Stimulated activated CD8-positive, alpha-beta memory T cell treated with anti-CD3 and anti-CD28 coated beads, Interleukin-15, amount 100 ng/mL, for 48 hours (primary cell): ENCODE measurements around the gene CYP4A22.
A peak's percentile ranks its signal among the peaks of the same experiment; 100 is the strongest.
"Not testable (repeated sequence)": the region's sequence is repeated elsewhere in the genome, so short reads cannot be mapped to it uniquely, and the experiment has no call there.

ENCODE experiments used
- DNase-seq, 2 donors: peaks; one replicate each; pipeline ENCODE4 v3.0.0-alpha.2; 2020; ENCODE audit warnings: low read depth in 2 of 2

The CYP4A22 gene

DNA sequence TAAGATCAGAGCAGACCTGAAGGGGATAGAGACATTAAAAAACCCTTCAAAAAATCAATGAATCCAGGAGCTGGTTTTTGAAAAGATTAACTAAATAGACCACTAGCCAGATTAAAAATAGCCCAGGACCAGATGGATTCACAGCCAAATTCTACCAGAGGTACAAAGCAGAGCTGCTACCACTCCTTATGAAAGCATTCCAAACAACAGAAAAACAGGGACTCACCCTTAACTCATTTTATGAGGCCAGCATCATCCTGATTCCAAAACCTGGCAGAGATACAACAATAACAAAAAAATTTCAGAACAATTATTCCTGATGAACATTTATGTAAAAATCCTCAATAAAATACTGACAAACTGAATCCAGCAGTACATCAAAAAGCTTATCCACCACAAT lies 19.2 kb downstream of the CYP4A22 start:
- not testable (repeated sequence) for DNase-seq

DNA sequence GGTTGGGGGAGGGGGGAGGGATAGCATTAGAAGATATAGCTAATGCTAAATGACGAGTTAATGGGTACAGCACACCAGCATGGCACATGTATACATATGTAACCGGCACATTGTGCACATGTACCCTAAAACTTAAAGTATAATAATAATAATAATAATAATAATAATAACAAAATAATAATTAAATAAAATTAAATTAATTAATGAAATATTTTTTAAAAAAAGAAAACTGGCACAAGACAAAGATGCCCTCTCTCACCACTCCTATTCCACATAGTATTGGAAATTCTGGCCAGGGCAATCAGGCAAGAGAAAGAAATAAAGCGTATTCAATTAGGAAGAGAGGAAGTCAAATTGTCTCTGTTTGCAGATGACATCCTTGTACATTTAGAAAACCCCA lies 20.7 kb downstream of the CYP4A22 start:
- DNase-seq: not testable (repeated sequence)

DNA sequence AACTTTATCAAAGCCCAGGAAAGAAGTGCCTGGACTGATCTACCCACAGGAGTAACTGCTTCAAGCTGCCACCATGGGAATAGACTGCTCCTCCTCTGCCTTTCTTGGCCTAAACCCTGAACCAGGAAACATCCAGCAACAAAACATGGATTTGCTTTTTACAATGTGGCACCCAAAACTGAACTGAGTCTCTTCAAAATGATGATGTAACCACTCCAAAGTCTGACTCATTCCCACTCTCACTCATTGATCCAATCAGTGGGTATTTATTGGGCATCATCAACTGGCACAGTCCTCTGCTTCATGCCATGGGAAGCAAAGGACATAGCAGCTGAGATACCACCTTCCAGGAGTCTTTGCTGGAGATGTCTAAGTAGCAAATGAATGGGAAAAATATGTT lies 23.5 kb downstream of the CYP4A22 start:
- no peak for DNase-seq

DNA sequence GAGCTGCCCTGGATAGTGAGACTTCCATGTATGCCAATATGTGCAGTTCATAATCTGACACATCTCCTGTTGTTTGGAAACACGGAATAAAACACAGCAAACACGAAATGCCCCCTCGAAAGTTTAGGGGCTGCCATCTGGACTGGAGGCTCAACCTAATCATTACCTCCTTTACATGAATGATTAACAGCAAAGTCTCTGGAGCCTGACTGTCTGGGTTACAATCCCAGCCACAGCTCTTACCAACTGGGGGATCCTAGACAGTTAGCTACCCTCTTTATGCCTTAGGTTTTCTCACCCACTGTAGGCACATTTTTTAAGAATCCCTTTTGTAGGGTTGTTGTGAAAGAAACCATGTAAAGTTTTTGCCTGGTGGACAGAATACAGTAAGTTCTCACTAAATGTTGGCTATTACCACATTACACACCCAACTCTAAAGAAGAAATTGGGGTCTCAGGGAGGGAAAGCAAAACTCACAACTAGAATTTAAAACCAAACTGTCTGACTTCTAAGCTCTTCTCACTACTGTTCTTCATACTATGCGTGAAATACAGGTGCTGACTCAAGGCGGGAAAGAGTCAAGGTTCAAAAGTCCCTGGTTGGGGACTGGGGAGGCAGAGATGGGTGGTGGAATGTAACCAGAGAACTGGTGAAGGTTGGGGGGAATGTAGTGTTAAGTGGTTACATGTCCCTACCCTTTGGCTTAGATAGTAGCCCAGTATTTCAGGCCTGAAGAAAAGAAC lies 24.2 kb downstream of the CYP4A22 start:
- no peak for DNase-seq

DNA sequence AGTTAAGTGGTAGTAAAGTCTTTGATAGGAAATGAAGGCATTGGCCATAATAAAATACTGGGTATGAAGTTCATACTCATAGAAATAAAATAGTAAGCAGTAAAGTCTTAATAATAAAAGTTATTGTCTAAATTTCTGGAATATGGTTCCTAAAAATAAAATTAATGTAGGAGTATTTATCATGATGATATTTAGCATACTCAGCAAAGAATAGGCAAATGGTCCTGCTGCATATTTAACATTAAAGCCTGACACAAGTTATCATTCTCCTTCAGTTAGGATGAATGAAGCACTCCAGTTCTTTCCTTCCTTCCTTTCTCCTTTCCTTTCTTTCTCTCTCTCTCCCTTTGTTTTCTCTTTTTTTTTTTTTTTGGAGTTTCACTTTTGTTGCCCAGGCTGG lies 27.3 kb downstream of the CYP4A22 start:
- no peak for DNase-seq

DNA sequence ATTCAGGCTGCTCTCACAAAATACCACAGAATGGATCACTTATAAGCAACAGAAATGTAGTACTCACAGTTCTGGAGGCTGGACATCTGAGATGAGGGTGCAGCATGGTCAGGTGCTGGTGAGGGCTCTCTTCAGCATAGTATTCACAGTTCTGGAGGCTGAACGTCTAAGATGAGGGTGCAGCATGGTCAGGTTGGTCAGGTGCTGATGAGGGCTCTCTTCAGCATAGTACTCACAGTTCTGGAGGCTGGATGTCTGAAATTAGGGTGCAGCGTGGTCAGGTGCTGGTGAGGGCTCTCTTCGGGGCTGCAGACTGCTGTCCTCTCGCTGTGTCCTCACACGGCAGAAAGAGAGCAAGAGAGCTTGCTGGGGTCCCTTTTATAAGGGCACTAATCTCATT lies 35.5 kb downstream of the CYP4A22 start:
- DNase-seq: no peak

DNA sequence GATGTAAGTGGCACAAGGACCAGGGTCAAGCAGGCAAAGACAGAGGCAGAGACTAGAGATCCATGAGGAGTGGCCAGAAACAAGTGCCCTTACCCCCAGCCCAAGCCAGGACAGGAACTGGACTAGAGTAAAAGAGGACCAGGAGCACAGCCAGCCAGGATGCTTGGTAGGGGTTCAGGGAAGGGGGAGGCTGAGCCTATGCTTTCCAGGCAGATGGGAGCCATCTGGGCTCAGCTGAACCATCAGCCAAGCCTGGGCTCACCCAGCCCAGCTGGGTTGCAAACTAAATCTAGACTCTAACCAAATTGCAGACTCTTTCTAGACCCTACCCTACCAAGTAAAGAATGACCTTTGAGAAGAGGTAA lies 37.4 kb downstream of the CYP4A22 start:
- DNase-seq: no peak

DNA sequence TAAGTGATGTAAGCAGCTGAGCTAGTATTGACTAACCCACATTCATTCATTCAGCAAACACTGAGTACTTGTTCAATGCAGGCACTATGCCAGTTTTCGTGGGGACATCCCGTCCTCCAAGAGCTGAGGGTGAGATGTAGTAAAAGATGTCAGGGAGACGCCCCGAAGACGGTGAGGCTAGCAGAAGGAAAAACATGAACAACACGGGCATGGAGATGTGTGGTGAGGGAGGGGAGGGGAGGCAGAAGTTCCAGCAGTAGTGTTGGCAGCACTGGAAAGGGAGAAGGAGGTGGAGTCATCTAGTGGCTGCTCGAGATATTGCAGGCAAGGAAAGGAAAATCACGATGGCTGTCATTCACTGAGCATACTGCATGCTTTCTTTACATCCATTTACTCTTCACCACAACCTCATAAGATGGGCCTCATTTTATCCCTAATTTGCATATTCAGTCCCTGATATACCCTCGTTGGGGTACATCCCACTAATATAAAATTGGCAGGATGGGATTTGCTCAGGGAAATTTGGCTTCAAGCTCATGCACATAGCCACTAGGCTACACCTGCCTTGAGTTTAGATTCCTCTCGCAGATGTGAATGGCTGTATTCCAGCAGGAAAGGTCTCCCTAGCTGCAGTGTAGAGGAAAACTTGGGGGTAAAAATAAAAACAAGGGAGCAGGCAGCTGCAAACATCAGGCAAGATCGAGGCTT lies 38.1 kb downstream of the CYP4A22 start:
- peak in 1 of 2 donors; percentile 20 for DNase-seq

DNA sequence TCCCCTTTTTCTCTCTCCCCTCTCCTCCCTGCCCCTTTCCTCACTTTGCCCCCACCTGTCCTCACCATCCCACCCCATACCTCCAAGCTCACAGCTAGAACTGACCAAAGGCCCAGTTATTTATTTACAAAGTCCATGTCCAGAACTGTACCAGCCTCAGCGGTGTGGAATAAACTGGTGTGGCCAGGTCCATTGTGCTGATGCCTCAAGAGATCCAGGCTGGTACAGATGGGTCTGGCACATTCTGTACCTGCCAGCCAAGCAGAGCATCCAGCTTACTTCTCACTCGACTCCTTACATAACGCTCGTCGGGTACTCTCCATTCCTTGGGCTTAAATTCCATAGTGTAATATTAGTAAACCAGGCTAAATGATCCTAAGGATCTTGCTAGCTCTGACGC lies 40.8 kb downstream of the CYP4A22 start:
- DNase-seq: no peak

DNA sequence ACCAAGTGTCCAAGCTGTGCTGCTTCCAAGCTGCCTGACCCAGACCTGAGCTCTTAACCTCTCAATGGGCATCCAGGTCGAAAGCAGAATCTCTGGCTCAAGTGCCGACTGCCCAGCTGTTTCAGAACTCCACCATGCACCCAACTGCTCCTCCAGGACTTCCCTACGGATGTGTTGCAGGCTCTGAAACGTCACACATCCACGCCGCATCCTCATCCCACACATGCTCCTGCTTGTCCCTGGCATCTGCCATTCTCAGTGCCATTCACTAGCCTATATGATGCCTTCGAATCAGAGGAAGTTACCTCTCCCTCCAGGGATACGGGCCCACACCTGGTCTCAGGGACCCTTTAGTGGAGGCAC lies 41.4 kb downstream of the CYP4A22 start:
- DNase-seq: no peak

DNA sequence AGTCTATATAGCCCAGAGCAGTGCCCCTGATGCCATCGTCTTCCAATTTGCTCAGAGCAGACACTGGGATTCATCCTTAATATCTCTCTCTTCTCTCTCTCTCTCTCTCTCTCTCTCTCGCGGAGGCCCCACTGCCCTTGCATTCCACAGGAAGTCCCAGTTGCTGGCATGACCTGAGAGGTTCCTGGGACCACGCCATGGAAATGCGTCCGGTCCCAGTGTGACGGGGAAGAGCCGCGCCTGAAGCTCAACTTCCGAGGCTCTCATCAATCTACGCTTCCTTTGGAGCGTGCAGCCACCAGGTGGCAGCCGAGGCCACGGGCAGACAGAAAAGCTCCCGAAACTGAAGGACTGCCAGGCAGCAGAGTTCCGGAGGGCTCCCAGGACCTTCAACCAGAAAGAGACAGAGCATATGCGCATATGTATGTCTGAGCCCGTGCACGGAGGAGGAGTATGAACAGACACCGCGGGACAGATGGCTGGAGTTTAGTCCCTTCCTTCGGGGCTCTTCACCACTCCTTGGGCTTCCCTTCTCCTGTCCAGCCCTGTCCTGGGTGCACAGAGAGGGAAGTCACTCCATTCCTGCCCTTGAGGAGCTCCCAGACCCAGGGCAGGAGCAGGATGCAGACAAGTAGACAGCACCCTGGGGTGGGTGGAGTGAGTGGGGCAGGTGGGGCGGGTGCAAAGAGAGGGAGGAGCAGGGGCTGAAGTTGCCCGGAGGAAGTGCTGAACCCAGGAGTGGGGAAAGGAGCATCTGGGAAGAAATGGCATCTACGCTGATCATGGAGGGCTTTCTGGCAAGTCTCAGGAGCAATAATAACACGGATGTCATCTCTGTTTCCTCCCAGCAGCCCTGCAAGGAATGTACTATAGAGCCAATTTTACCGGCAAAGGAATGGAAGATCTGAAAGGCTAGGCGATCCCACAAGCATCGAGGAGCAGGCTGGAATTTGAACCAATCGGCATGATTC lies 42.1 kb downstream of the CYP4A22 start:
- DNase-seq: peak; percentile 74 to 75

DNA sequence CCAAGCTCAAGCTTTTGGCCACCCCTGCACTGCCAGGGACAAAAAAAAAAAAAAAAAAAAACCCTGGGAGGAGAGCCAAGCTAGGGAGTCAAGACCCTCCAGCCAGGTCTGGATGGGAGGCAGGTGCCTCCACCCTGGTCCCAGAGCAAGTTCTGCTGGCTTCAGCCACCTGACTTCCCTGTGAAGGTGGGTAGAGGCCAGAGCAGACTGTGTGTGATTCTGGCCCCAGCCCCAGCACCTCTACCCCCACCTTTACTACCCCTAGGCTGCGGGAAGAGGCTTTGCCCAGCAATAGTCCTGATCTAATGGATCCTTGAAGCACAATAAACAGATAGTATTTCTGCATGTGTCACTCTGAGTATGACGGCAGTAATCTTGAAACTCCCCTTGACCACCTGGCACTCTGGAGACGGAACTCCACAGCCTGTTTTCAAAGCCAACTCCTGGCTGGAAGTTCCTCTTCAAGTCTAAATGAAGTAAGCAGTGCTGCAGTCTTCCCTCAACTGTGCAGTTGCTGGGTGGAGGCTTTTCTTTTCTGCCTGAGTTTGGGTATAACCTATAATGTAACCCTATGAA lies 42.8 kb downstream of the CYP4A22 start:
- DNase-seq: no peak

DNA sequence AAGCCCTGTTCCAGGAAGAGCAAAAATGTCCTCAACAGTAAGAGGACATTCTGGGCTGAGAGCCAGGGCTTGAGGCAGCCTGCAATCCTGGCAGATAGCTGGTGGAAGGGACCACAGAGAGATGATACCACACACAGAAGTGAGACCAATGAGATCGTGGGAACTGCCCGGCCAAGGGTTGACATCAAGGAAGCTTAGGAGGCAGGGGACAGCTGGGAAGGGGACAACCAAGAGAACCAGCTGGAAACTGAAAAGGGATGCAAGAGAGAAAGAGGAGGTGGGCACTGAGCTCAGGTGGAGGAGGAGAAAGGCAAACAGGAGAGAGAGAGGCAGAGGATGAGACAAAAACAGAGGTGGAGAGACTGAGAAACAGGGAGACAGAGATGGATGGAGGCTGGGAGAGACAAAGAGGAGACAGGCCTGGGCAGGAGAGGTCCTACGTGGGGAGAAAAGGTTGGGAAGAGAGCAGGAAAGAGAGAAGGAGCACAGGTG lies 43.4 kb downstream of the CYP4A22 start:
- no peak for DNase-seq

DNA sequence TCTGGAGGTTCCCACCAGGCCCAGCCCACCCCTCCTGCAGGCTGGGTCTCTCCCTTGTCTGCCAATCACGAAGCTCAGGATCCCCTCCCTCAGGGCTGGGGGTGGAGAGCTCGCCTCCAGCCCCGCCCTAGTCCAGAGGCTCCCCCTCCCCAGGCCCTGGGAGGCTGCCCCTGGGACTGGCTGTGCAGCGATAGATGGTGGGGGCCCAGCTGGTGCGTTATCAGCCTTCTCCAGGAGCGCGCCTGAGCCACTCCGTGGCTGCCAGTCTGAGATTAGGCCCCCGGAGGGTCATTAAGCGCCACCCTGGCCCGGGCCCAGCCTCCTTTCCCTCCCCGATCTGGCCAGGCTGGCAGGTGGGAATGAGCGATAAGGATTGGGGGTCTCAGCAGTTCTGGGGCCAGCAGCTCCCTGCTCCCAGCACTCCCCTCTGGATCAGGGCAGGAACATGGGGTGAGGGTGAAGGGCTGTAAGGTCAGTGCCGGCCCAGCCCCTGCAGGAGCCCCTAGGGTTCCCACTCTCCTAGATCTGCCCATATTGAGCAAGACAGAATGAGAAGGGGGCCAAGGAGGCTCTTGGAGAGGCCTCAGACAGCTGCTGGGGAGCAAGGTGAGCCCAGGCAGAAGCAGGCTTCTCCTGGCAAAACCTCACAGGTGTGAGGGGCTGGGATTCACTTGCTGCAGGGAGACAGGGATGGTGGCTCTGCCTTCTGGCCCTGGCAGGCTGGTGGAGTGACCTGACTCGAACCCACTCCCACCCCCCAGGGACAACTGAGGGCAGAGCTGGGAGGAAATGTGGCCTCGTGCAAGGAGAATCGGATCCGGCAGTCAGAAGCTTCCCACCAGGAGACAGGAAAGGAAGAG lies 44.1 kb downstream of the CYP4A22 start:
- DNase-seq: no peak

DNA sequence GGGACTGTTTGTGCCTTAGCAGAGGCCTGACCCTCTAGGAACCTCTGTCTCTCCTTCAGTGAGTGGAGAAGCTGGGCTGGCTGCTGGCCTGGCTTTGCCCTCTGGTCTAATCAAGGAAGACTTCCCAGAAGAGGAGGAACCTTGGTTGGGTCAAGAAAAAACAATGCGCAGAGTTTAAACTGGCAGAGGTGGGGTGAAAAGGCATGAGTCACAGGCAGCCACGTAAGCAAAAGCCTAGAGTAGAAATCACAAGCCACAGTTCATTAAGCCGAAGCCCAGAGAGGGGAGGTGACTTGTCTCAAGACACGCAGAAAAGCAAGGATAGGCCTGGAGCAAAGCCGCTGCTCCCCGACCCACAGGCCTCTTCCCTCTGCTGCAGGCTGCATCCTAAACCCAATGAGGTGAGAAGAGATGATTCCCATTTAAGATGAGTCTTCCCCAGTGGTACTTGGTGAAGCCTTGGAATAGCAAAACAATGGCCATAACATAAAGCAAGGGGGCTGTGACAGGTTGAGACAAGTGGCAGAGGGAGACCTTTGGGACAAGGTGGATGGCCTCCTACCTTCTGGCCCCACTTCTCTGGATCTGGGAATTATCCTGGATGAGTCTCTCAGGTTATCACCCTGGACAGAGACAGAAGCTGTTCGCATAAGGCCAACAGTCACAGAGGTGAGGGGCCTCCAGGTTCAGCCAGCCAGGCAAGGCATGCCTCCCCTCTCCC lies 44.9 kb downstream of the CYP4A22 start:
- no peak for DNase-seq

DNA sequence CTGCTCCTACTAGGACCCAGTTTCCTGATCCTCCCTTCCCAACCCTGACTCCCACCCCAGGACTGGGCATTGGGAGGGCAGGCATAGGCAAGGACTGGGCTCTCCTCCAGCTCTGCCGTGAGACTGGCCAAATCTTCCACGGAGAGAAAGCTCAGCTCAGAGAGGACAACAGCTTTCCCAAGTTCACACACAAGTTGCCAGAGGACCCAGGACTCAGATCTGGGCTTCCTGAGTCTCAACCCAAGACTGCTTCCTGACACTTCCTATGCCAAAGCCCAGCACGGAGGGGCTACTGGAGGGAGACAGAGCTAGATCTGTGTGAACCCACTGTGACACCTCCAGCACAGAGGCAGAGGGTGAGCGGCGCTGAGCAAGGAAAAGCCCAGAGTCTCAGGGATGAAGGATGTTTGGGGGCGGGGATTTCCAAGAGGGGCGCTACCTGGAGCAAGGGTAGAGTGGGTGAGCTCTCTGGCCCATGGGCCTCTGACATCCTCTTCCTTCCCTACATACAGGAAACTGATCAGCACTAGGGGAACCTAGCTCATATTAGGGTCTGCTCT lies 45.5 kb downstream of the CYP4A22 start:
- no peak for DNase-seq

DNA sequence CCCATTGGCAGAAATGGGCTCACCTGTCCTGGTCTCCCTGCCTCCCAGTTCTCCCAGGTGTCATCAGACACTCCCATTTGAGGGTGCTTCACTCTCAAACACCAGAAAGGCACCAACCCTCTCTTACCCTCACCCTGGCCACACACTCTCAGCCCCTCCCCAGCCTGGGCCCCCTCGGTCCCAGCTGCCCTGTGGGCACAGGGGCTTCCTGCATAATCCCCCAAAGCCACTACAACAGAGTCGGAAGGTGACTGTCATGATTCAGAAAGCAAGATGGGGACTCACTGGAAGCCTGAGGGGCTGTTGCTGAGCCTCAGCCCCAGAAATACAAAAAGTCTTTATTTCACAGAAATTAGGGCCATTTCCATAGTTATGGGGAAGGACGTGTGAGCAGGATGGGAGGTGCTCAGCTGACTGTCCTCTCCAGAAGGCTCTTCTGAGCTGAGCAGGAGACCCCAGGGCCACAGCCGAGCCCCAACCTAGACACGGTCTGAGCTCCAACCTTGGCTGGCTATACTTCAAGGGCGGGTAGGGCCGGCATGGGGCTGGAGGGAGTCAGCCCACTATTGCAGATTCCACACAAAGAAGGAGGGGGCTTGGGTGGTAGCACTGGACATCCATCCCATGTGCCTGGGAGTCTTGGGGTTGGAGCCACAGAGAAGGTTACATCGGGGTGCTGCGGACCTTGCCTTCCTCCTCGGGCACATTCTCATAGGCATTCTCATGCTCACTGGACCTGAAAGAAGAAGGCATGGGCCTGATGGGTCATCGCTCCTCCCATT lies 46.3 kb downstream of the CYP4A22 start:
- DNase-seq: no peak

DNA sequence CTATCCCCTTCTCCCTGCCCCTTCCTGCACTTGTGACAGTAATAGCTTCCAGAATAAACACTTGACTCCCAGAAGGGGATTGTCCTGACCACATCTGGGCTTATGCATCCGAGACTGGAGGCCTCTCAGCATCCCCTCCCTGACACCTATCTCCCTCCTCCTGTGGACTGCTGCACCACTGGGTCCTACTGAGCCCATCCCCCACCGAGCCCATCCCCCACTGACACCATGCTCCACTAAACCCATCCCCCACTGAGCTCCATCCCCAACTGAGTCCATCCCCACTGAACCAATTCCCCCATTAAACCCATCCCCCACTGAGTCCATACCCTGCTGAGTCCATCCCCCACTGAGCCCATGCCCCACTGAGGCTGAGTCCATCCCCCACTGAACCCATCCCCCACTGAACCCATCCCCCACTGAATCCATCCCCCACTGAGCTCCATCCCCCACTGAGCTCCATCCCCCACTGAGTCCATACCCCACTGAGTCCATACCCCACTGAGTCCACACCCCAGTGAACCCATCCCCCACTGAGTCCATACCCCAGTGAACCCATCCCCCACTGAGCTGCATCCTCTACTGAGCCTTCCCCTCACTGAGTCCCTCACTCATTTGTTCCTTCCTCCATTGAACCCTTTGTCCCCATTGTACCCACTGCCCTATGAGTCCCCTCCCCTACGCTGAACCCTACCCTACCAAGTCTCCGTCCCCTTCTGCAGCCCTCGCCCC lies 47.0 kb downstream of the CYP4A22 start:
- DNase-seq: no peak
